ENCODE data around the gene CDC37L1.

- no peak for TF ChIP-seq POLR2AphosphoS5 (IDR thresholded peaks at IDR 0.05; ENCODE audit: borderline replicate concordance, low read depth, low read length)
- no peak for TF ChIP-seq EZH2 (IDR thresholded peaks at IDR 0.05)
- TF ChIP-seq FOXP2 (optimal IDR thresholded peaks at IDR 0.05; ENCODE audit: control extremely low read depth, extremely low read length, insufficient read depth), result no peak
Measured at GRCh38 chr9:4738866-4739586, 59.7 kb downstream of the CDC37L1 start.

Data from SK-N-MC (cell line).